ENCODE data around the gene ATP8A2. TPM values are rescaled to one million over a fixed set of nuclear protein-coding genes. Genes with fewer than 3 reads are reported as not detected.

Gene ATP8A2
- total RNA-seq, 4 donors from 2014 or later: 0.18 to 11.6 (median 1.8) TPM

GRCh38 chr13:25881136-25881926, 509.6 kb downstream of the ATP8A2 start:
- Histone ChIP-seq H3K36me3 (no peaks in the 10 kb centered on the region), H3K9me3 (no peaks in the 10 kb centered on the region), H3K27ac (no peak overlapping the region), H3K4me1 (no peaks in the 10 kb centered on the region), H3K4me3 (no peak overlapping the region), H3K27me3 (no peaks in the 10 kb centered on the region)
- no peak for DNase-seq
- no peak for TF ChIP-seq CTCF (IDR thresholded peaks at IDR 0.05)
- TF ChIP-seq POLR2A (IDR thresholded peaks at IDR 0.05): no peak

GRCh38 chr13:25881971-25882451, 510.2 kb downstream of the ATP8A2 start:
- Histone ChIP-seq H3K36me3 (no peaks in the 10 kb centered on the region), H3K4me1 (no peaks in the 10 kb centered on the region), H3K27me3 (no peaks in the 10 kb centered on the region), H3K4me3 (no peak overlapping the region), H3K27ac (no peak overlapping the region), H3K9me3 (no peaks in the 10 kb centered on the region)
- no peak for DNase-seq
- TF ChIP-seq CTCF (IDR thresholded peaks at IDR 0.05): no peak
- TF ChIP-seq POLR2A (IDR thresholded peaks at IDR 0.05): no peak

- Histone ChIP-seq H3K27me3 (no peaks in the 10 kb centered on the region), H3K9me3 (no peaks in the 10 kb centered on the region), H3K4me1 (no peaks in the 10 kb centered on the region), H3K4me3 (no peak overlapping the region), H3K27ac (no peak overlapping the region), H3K36me3 (no peaks in the 10 kb centered on the region)
- TF ChIP-seq POLR2A (IDR thresholded peaks at IDR 0.05) (no peak), CTCF (IDR thresholded peaks at IDR 0.05) (no peak)
- no peak for DNase-seq
Observed at GRCh38 chr13:25882466-25883357, 510.9 kb downstream of the ATP8A2 start.

GRCh38 chr13:25885418-25885817, 513.6 kb downstream of the ATP8A2 start:
- no peak for TF ChIP-seq POLR2A (IDR thresholded peaks at IDR 0.05)
- no peak for TF ChIP-seq CTCF (IDR thresholded peaks at IDR 0.05)
- no peak for DNase-seq
- Histone ChIP-seq H3K9me3 (no peaks in the 10 kb centered on the region), H3K27ac (no peak overlapping the region), H3K4me1 (no peaks in the 10 kb centered on the region), H3K36me3 (no peaks in the 10 kb centered on the region), H3K27me3 (no peaks in the 10 kb centered on the region), H3K4me3 (no peak overlapping the region)

- Histone ChIP-seq H3K4me3 (no peak overlapping the region), H3K4me1 (no peaks in the 10 kb centered on the region), H3K36me3 (no peaks in the 10 kb centered on the region), H3K27me3 (no peaks in the 10 kb centered on the region), H3K27ac (no peak overlapping the region), H3K9me3 (no peaks in the 10 kb centered on the region)
- no peak for DNase-seq
- TF ChIP-seq CTCF (IDR thresholded peaks at IDR 0.05): no peak
- TF ChIP-seq POLR2A (IDR thresholded peaks at IDR 0.05): no peak
Observed at GRCh38 chr13:25886438-25887214, 514.9 kb downstream of the ATP8A2 start.
